HepG2 (cell line): Measurements from ENCODE around the gene SUSD3. TPM values are rescaled to one million over a fixed set of nuclear protein-coding genes. Genes with fewer than 3 reads are reported as not detected.

Experiments
- ATF7-NPFF ChIP-seq: sonication (generic); formaldehyde crosslinking; IDR thresholded peaks from 2 replicates; pipeline ENCODE4 v1.8.1; 2023; ENCODE audit warnings: mild to moderate bottlenecking, low read depth, missing genetic modification reagents, moderate library complexity
- ETV5 ChIP-seq: IDR thresholded peaks from 2 replicates; pipeline ENCODE4 v1.6.1; 2018; ENCODE audit warnings: missing biosample characterization, missing genetic modification reagents, inconsistent platforms, borderline replicate concordance
- HOXD1 ChIP-seq: sonication (generic); formaldehyde crosslinking; IDR thresholded peaks from 2 replicates; pipeline ENCODE4 v1.5.0; 2020; ENCODE audit warnings: missing genetic modification reagents
- MTF1 ChIP-seq: sonication (generic); formaldehyde crosslinking; IDR thresholded peaks from 2 replicates; pipeline ENCODE4 v1.5.0; 2020; ENCODE audit warnings: missing genetic modification reagents
- RARA ChIP-seq: IDR thresholded peaks from 2 replicates; pipeline ENCODE4 v1.6.1; 2016; ENCODE audit warnings: missing genetic modification reagents, missing compliant biosample characterization
- SETDB1 ChIP-seq: sonication (generic); formaldehyde crosslinking; IDR thresholded peaks from 2 replicates; pipeline ENCODE4 v1.5.1; 2020; ENCODE audit warnings: missing genetic modification reagents, mild to moderate bottlenecking, borderline replicate concordance
- TP53 ChIP-seq: sonication (generic); formaldehyde crosslinking; conservative IDR thresholded peaks from 2 replicates; pipeline ENCODE4 v1.4.0; 2020; ENCODE audit warnings: missing genetic modification reagents
- ZHX1 ChIP-seq: sonication (generic); formaldehyde crosslinking; IDR thresholded peaks from 2 replicates; pipeline ENCODE4 v1.8.1; 2022; ENCODE audit warnings: low read depth, mild to moderate bottlenecking, missing genetic modification reagents
- ZNF337 ChIP-seq: sonication (generic); formaldehyde crosslinking; IDR thresholded peaks from 2 replicates; pipeline ENCODE4 v1.5.1; 2020; ENCODE audit warnings: missing genetic modification reagents, low read depth, mild to moderate bottlenecking, borderline replicate concordance
- polyA plus RNA-seq, 8 experiments: library from polyadenylated mRNA; depleted of rRNA in 3 of 8; stranded (reverse) in 7 of 8; unstranded in 1 of 8; fragments of >200 nt; fragmentation: Illumina TruSeq in 4 of 8; extraction: Trizol in 4 of 8; gene quantifications; 2 replicates each; pipeline versions ENCODE4 v1.2.1 to v1.2.3, GENCODE V29; 2011 to 2016; ENCODE audit warnings: low read depth in 4 of 8, missing spikeins in 1 of 8, mixed read lengths in 1 of 8; ENCODE audit not compliant: insufficient read depth in 1 of 8
- total RNA-seq, 5 experiments: library from RNA; depleted of rRNA; stranded (reverse); fragments of >200 nt; fragmentation: Illumina TruSeq; extraction: Trizol; gene quantifications; 2 replicates each; pipeline ENCODE4 v1.2.3, GENCODE V29; 2016; ENCODE audit warnings: low read depth in 1 of 5
- TF ChIP-seq, protein P1 (sequence below): sonication (generic); formaldehyde crosslinking; IDR thresholded peaks from 2 replicates; pipeline ENCODE4 v1.9.0; 2021; ENCODE audit warnings: mild to moderate bottlenecking, missing genetic modification reagents
- TF ChIP-seq, protein P2 (sequence below): sonication (generic); formaldehyde crosslinking; IDR thresholded peaks from 2 replicates; pipeline ENCODE4 v1.4.0; 2020; ENCODE audit warnings: missing genetic modification reagents, borderline replicate concordance

Gene SUSD3
- total and polyA plus RNA-seq, 2 of the 13 experiments (the other 11 are each of a cell fraction or from before 2014, with no cell fraction given) = 7.0 to 9.1 TPM

- no peak for TF ChIP-seq SETDB1 (CRISPR knock-in tag)
- TF ChIP-seq, protein P1, sequence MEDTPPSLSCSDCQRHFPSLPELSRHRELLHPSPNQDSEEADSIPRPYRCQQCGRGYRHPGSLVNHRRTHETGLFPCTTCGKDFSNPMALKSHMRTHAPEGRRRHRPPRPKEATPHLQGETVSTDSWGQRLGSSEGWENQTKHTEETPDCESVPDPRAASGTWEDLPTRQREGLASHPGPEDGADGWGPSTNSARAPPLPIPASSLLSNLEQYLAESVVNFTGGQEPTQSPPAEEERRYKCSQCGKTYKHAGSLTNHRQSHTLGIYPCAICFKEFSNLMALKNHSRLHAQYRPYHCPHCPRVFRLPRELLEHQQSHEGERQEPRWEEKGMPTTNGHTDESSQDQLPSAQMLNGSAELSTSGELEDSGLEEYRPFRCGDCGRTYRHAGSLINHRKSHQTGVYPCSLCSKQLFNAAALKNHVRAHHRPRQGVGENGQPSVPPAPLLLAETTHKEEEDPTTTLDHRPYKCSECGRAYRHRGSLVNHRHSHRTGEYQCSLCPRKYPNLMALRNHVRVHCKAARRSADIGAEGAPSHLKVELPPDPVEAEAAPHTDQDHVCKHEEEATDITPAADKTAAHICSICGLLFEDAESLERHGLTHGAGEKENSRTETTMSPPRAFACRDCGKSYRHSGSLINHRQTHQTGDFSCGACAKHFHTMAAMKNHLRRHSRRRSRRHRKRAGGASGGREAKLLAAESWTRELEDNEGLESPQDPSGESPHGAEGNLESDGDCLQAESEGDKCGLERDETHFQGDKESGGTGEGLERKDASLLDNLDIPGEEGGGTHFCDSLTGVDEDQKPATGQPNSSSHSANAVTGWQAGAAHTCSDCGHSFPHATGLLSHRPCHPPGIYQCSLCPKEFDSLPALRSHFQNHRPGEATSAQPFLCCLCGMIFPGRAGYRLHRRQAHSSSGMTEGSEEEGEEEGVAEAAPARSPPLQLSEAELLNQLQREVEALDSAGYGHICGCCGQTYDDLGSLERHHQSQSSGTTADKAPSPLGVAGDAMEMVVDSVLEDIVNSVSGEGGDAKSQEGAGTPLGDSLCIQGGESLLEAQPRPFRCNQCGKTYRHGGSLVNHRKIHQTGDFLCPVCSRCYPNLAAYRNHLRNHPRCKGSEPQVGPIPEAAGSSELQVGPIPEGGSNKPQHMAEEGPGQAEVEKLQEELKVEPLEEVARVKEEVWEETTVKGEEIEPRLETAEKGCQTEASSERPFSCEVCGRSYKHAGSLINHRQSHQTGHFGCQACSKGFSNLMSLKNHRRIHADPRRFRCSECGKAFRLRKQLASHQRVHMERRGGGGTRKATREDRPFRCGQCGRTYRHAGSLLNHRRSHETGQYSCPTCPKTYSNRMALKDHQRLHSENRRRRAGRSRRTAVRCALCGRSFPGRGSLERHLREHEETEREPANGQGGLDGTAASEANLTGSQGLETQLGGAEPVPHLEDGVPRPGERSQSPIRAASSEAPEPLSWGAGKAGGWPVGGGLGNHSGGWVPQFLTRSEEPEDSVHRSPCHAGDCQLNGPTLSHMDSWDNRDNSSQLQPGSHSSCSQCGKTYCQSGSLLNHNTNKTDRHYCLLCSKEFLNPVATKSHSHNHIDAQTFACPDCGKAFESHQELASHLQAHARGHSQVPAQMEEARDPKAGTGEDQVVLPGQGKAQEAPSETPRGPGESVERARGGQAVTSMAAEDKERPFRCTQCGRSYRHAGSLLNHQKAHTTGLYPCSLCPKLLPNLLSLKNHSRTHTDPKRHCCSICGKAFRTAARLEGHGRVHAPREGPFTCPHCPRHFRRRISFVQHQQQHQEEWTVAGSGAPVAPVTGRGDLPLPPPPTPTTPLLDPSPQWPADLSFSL (CRISPR knock-in tag) = peak; percentile 54; the same call in 1 of the 2 replicates
- no peak for TF ChIP-seq TP53 (CRISPR knock-in tag)
- peak; percentile 99 for TF ChIP-seq ETV5
- TF ChIP-seq, protein P2, sequence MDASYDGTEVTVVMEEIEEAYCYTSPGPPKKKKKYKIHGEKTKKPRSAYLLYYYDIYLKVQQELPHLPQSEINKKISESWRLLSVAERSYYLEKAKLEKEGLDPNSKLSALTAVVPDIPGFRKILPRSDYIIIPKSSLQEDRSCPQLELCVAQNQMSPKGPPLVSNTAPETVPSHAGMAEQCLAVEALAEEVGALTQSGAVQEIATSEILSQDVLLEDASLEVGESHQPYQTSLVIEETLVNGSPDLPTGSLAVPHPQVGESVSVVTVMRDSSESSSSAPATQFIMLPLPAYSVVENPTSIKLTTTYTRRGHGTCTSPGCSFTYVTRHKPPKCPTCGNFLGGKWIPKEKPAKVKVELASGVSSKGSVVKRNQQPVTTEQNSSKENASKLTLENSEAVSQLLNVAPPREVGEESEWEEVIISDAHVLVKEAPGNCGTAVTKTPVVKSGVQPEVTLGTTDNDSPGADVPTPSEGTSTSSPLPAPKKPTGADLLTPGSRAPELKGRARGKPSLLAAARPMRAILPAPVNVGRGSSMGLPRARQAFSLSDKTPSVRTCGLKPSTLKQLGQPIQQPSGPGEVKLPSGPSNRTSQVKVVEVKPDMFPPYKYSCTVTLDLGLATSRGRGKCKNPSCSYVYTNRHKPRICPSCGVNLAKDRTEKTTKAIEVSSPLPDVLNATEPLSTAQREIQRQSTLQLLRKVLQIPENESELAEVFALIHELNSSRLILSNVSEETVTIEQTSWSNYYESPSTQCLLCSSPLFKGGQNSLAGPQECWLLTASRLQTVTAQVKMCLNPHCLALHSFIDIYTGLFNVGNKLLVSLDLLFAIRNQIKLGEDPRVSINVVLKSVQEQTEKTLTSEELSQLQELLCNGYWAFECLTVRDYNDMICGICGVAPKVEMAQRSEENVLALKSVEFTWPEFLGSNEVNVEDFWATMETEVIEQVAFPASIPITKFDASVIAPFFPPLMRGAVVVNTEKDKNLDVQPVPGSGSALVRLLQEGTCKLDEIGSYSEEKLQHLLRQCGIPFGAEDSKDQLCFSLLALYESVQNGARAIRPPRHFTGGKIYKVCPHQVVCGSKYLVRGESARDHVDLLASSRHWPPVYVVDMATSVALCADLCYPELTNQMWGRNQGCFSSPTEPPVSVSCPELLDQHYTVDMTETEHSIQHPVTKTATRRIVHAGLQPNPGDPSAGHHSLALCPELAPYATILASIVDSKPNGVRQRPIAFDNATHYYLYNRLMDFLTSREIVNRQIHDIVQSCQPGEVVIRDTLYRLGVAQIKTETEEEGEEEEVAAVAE (CRISPR knock-in tag) = peak; percentile 78; the same call in 1 of the 2 replicates
- peak; percentile 81 for TF ChIP-seq RARA (CRISPR knock-in tag)
- peak; percentile 75 for TF ChIP-seq ZHX1 (CRISPR knock-in tag)
- TF ChIP-seq HOXD1 (CRISPR knock-in tag) = peak; percentile 58; the same call in 1 of the 2 replicates
- TF ChIP-seq MTF1 (CRISPR knock-in tag) = no peak
- TF ChIP-seq ATF7-NPFF (CRISPR knock-in tag) = peak; percentile 58; the same call in 1 of the 2 replicates
- TF ChIP-seq ZNF337 (CRISPR knock-in tag) = no peak
Measured at GRCh38 chr9:93119953-93120845, 61.7 kb downstream of the SUSD3 start (continued).
